Body of pancreas (tissue), 4 donors: ENCODE data around the gene SLC23A1. TPM values are rescaled to one million over a fixed set of nuclear protein-coding genes. Genes with fewer than 3 reads are reported as not detected.

ENCODE experiments used
- ATAC-seq: fragments of 150-250 bp; one replicate; pipeline ENCODE4 v1.9.1; 2016
- DNase-seq, 4 donors: peaks; one replicate each; pipeline ENCODE4 v3.0.0-alpha.2; 2019
- H3K27ac ChIP-seq, 4 donors: fragments of 200-600 bp; sonication (generic); 1 replicate in 3 of 4; 2 replicates in 1 of 4; pipeline versions ENCODE4 v1.5.1 to v1.6.1; 2016 to 2019; ENCODE audit warnings: mild to moderate bottlenecking in 1 of 4, mixed read lengths in 1 of 4, moderate library complexity in 1 of 4
- H3K27me3 ChIP-seq, 2 donors: fragments of 200-600 bp; sonication (generic); one replicate each; pipeline ENCODE4 v1.6.0; 2016; ENCODE audit warnings: mild to moderate bottlenecking in 1 of 2
- H3K36me3 ChIP-seq, 2 donors: fragments of 200-600 bp; sonication (generic); replicated peaks in 1 of 2; 2 replicates each; pipeline ENCODE4 v1.5.1; 2016; ENCODE audit warnings: low read depth in 2 of 2; ENCODE audit not compliant: insufficient read depth in 1 of 2
- H3K4me1 ChIP-seq: fragments of 200-600 bp; sonication (generic); one replicate; pipeline ENCODE4 v1.6.0; 2016
- H3K4me3 ChIP-seq, 2 donors: fragments of 200-600 bp; sonication (generic); 1 replicate in 1 of 2; 2 replicates in 1 of 2; pipeline ENCODE4 v1.5.1; 2016 to 2019
- H3K9me3 ChIP-seq, 3 donors: fragments of 200-600 bp; sonication (generic); 1 replicate in 2 of 3; 2 replicates in 1 of 3; pipeline ENCODE4 v1.5.1; 2016
- POLR2A ChIP-seq, 3 donors: fragments of 450-650 bp; IDR thresholded peaks; one replicate each; pipeline ENCODE4 v1.6.1; 2016; ENCODE audit warnings: antibody characterized with exemption in 3 of 3, mild to moderate bottlenecking in 2 of 3
- WGBS, 2 donors: methylation state at CpG; one replicate each; pipeline ENCODE4 v1.1.5; 2017; 5-methylcytosine and 5-hydroxymethylcytosine counted together
- intact Hi-C: fragments of 100-400 bp; cut with DNase I; formaldehyde crosslinking; loops from one replicate; pipeline ENCODE4 v1.15.1; 2023
- total RNA-seq, 2 donors: library from RNA; depleted of rRNA; stranded (reverse); fragments of >200 nt; gene quantifications; one replicate each; pipeline ENCODE4 v1.1.0, GENCODE V29; 2016
- TF ChIP-seq, protein P1 (sequence below), 7 experiments: fragments of 450-650 bp in 4 of 7; fragments of 200-600 bp in 3 of 7; sonication (generic) in 3 of 7; IDR thresholded peaks; one replicate each; pipeline ENCODE4 v1.5.1; 2016 to 2019; ENCODE audit warnings: antibody characterized with exemption in 7 of 7

SLC23A1 gene
- total RNA-seq, 2 donors from 2014 or later: 0.66 to 0.78 TPM

DNA sequence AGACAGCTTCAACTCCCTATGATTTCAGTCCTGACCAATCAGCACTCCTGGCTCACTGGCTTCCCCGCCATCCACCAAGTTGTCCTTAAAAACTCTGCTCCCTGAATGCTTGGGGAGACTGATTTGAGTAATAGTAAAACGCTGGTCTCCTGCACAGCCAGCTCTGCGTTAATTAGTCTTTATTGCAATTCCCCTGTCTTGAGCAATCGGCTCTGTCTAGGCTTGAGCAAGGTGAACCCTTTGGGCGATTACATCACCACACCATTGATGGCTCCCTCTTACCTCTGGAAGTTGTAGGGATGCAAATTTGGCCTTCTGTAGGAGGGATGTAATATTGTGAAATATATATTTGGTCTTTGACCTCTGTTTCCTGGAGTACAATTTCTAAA, 2.9 kb upstream of the SLC23A1 start:
- DNase-seq: no peak
- no peak overlapping the region for H3K4me3 ChIP-seq
- no peaks in the 10 kb centered on the region for H3K36me3 ChIP-seq
- TF ChIP-seq POLR2A (IDR thresholded peaks at IDR 0.05): no peak
- TF ChIP-seq, protein P1, sequence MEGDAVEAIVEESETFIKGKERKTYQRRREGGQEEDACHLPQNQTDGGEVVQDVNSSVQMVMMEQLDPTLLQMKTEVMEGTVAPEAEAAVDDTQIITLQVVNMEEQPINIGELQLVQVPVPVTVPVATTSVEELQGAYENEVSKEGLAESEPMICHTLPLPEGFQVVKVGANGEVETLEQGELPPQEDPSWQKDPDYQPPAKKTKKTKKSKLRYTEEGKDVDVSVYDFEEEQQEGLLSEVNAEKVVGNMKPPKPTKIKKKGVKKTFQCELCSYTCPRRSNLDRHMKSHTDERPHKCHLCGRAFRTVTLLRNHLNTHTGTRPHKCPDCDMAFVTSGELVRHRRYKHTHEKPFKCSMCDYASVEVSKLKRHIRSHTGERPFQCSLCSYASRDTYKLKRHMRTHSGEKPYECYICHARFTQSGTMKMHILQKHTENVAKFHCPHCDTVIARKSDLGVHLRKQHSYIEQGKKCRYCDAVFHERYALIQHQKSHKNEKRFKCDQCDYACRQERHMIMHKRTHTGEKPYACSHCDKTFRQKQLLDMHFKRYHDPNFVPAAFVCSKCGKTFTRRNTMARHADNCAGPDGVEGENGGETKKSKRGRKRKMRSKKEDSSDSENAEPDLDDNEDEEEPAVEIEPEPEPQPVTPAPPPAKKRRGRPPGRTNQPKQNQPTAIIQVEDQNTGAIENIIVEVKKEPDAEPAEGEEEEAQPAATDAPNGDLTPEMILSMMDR (IDR thresholded peaks at IDR 0.05): no peak
- intact Hi-C loops: no loop called here
- peaks cover 38% of the 10 kb centered on the region for H3K4me1 ChIP-seq
- no peak for ATAC-seq
- no peaks in the 10 kb centered on the region for H3K27me3 ChIP-seq
- no peaks in the 10 kb centered on the region for H3K9me3 ChIP-seq
- peak overlapping the region in 1 of 4 donors; percentile 63 for H3K27ac ChIP-seq
- WGBS, 2 donors: 55 to 88% methylated on average over 5 of the region's 5 CpGs

DNA sequence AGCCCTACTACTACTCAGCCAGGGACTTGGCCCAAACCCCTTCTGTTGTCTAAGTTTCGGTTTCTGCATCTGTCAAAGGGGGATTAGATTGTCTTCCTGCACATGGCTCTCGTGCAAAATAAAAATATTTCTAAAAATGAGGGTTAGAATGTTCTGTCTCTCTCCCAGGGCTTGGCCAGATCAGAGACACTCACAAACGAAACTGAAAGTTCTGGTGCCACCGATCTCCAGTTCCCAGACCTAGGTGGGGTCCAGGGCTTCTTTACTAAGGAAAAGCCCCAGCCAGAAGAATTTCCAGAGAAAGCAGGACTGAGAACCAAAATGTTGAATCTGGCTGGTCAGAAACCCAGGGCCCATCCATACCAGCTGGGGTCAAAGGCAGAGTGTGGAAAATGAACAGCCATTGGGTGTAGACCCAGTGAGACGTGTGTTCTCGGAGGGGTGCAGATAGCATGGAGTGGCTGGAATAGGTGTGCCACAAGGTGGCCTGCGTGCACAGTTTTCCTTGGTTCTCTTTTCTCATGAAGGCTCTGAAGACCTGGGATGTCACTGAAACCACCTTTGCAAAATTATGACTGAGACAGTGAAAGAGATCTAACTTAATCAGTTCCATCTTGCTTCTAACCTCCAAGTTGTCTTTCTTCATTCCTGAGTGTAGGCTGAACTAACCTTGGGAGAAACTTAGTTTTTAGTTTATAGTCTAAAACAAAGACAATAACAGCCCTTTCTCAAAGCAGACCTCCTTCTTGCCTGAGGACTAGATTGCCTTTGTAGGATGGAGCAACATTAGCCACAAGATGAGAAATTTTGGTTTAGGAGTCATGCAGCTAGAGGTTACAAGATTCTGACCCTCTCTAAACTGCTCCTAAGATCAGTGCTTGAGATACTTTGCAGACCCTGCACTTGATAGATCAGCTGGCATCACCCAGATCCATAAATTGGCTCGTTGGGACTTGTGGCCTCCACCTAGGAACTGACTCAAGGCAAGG, 2.3 kb upstream of the SLC23A1 start:
- Histone ChIP-seq H3K4me1 (peaks cover 38% of the 10 kb centered on the region), H3K9me3 (no peaks in the 10 kb centered on the region), H3K4me3 (no peak overlapping the region), H3K36me3 (no peaks in the 10 kb centered on the region), H3K27me3 (no peaks in the 10 kb centered on the region), H3K27ac (peak overlapping the region in 3 of 4 donors; percentile 47 to 69 (median 63))
- TF ChIP-seq, protein P1 (IDR thresholded peaks at IDR 0.05): peak in 4 of 7 experiments; percentile 25 to 35 (median 28)
- TF ChIP-seq POLR2A (IDR thresholded peaks at IDR 0.05): no peak
- peak in 1 of 4 donors; percentile 42 for DNase-seq
- intact Hi-C loops: no loop called here
- WGBS, 2 donors: 29 to 37% methylated on average over 8 of the region's 8 CpGs
- ATAC-seq: peak; percentile 37

DNA sequence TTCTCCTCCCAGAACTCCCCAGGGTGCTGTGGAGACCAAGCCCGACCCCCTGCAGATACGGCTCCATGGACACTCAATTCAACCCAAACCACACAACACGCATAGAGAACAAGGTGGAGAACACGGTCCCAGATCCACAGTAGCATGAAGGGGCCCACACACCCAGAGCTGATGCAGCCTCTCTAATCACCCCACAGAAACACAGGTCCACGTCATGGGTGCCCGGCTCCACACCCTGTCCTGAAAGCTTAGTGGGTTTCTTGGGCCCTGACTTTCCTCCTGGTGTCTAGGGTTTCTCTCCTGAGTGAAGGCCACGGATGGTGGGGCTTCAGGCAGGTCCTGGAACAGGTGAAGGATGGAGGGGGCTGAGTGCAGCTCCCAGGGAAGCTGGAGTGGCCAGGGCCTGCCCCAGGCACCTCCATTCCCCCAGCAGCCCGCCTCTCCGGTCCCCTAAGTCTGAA, 1.5 kb upstream of the SLC23A1 start:
- ATAC-seq: no peak
- intact Hi-C loops: no loop called here
- H3K27me3 ChIP-seq: no peaks in the 10 kb centered on the region
- H3K36me3 ChIP-seq: no peaks in the 10 kb centered on the region
- no peak overlapping the region for H3K4me3 ChIP-seq
- WGBS, 2 donors: 69 to 70% methylated on average over 6 to 9 of the region's 9 CpGs
- DNase-seq: no peak
- peak overlapping the region in 3 of 4 donors; percentile 47 to 69 (median 63) for H3K27ac ChIP-seq
- peaks cover 38% of the 10 kb centered on the region for H3K4me1 ChIP-seq
- no peaks in the 10 kb centered on the region for H3K9me3 ChIP-seq
- TF ChIP-seq, protein P1 (IDR thresholded peaks at IDR 0.05): no peak
- TF ChIP-seq POLR2A (IDR thresholded peaks at IDR 0.05): no peak

DNA sequence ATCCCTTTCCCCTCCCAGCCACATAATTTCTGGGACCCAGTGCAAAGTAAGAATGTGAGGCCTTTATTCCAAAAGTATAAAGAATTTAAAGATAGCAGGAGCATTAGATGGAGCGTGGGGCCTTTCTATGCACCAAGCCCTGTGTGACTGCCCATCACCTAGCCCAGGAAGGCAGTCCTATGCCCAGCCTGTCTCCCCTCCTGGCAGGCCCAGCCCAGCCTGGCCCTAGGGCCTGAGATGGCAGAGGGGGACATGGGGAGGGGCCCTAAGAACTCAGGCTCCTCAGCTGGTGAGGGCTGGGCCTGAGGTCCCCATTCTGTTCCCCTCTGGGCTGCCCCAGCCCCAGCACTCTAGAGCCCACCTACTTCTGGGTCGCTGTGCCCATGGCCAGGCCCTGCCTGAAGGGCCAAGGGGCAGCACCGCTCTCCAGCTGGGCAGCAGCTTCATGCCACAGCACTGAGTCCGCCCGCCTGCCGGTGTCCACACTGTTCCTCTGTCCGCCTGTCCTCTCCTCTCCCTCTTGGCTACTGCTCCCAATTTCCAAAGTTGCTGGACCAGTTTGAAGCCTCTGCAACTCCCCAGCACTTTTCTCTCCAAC, 995 bp upstream of the SLC23A1 start:
- ATAC-seq (peak; percentile 25), DNase-seq (no peak)
- no peaks in the 10 kb centered on the region for H3K27me3 ChIP-seq
- H3K4me3 ChIP-seq: no peak overlapping the region
- peaks cover 38% of the 10 kb centered on the region for H3K4me1 ChIP-seq
- H3K9me3 ChIP-seq: no peaks in the 10 kb centered on the region
- H3K36me3 ChIP-seq: no peaks in the 10 kb centered on the region
- intact Hi-C loops: no loop called here
- H3K27ac ChIP-seq: peak overlapping the region in 3 of 4 donors; percentile 47 to 69 (median 63)
- TF ChIP-seq POLR2A (IDR thresholded peaks at IDR 0.05): no peak
- TF ChIP-seq, protein P1 (IDR thresholded peaks at IDR 0.05): no peak
- WGBS, 2 donors: 61 to 82% methylated on average over 5 to 7 of the region's 7 CpGs
